Measurements from ENCODE around the gene CEP192.
"Not testable (repeated sequence)": the region's sequence is repeated elsewhere in the genome, so short reads cannot be mapped to it uniquely, and the experiment has no call there.

Gene CEP192

DNA sequence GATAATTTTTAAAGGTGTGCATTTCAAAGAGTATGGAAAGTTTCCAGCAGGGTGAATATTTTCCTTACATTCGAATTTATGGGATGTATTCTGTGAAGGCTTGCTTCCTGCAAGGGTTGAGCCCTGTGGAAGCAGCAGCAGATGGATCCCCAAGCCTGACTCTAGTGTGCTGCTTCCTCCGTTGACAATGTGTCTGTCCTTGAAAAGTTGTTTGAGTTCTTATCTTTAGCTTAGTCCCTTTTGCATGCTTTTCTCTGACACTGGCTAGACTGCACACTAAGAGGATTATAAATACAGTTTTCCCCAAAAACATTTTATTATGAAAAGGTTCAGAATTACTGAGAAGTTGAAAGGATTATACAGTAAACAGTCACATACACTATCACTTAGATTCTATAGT, 86.3 kb downstream of the CEP192 start:
- no peak for DNase-seq (ENCODE audit: low spot score)

GRCh38 chr18:13078065-13078464, 86.9 kb downstream of the CEP192 start:
- not testable (repeated sequence) for DNase-seq (ENCODE audit: low spot score)

More for the DNA sequence above, 86.3 kb downstream of the CEP192 start:
- TF ChIP-seq CTCF (IDR thresholded peaks at IDR 0.05; ENCODE audit: extremely low read depth, missing control alignments) = no peak

DNA sequence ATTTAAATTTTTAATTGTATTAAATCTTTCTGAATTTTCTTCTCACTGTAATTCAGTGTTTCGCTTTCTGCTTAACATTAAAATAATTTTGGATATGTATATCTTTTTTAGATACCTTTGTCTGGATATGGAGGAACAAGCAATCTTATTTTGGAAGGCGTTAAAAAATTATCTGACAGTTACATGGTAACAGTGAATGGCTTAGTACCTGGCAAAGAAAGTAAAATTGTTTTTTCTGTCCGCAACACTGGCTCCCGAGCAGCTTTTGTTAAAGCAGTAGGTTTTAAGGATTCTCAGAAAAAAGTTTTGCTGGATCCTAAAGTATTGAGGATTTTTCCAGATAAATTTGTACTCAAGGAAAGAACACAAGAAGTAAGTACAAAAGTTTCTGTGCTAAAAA, 95.7 kb downstream of the CEP192 start:
- DNase-seq (ENCODE audit: low spot score) = no peak
- no peak for TF ChIP-seq CTCF (IDR thresholded peaks at IDR 0.05; ENCODE audit: extremely low read depth, missing control alignments)

DNA sequence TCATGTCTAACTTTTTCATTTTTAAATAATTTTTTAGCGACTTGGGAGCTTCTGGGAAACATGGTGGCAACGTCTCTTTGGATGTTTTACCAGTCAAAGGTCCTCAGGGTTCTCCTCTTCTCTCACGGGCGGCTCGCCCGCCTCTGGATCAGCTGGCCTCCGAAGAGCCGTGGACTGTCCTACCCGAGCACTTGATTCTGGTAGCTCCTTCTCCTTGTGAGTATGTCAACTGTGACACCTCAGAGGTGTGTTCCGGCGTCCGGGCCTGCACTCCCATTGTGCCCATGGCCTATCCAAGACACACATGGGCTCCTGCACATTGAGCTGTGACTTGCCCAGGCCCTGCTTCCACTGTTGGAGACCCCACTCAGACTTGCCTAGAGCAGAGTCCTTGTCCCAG, 104.3 kb downstream of the CEP192 start:
- no peak for DNase-seq (ENCODE audit: low spot score)
- TF ChIP-seq CTCF (IDR thresholded peaks at IDR 0.05; ENCODE audit: extremely low read depth, missing control alignments) = no peak

- no peak for TF ChIP-seq CTCF (IDR thresholded peaks at IDR 0.05; ENCODE audit: extremely low read depth, missing control alignments)
- DNase-seq (ENCODE audit: low spot score) = no peak
Observed at GRCh38 chr18:13096232-13096631, 105.1 kb downstream of the CEP192 start.

DNA sequence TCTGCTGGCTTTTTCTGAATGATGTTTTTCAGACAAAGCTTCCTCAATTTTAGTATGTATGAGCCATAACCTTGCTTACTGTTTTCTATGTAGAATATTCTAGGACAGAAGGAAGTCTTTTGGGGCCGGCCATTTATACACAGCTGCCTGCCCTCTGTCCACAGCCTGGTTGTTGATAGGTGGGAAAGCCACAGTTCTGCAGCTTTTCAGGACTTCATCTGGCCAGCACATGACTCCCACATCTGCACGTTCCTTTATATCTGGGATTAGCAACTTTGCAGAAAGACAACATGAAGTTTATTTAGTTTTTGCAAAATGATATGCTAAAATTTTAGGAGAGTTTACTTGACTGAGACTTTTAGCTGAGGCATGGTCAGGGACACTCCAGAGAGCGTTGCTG, 105.6 kb downstream of the CEP192 start:
- no peak for DNase-seq (ENCODE audit: low spot score)
- TF ChIP-seq CTCF (IDR thresholded peaks at IDR 0.05; ENCODE audit: extremely low read depth, missing control alignments) = no peak

DNA sequence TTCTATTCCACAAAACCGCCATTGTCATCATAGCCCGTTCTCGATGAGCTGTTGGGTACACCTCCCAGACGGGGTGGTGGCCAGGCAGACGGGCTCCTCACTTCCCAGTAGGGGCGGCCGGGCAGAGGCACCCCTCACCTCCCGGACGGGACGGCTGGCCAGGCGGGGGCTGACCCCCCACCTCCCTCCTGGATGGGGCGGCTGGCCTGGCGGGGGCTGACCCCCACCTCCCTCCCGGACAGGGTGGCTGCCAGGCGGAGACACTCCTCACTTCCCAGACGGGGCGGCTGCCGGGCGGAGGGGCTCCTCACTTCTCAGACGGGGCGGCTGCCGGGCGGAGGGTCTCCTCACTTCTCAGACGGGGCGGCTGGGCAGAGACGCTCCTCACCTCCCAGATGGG, 106.9 kb downstream of the CEP192 start:
- DNase-seq (ENCODE audit: low spot score) = not testable (repeated sequence)

- no peak for TF ChIP-seq CTCF (IDR thresholded peaks at IDR 0.05; ENCODE audit: extremely low read depth, missing control alignments)
Observed at GRCh38 chr18:13099113-13099512, 108.0 kb downstream of the CEP192 start.

More at GRCh38 chr18:13099113-13099512, 108.0 kb downstream of the CEP192 start:
- no peak for DNase-seq (ENCODE audit: low spot score)
